Measurements from ENCODE around the gene RXRG. TPM values are rescaled to one million over a fixed set of nuclear protein-coding genes. Genes with fewer than 3 reads are reported as not detected.

Gene RXRG
- total RNA-seq, 2 donors from 2014 or later: 0.20 to 0.74 TPM

- Histone ChIP-seq H3K27ac (no peak overlapping the region), H3K9ac (ENCODE audit: low read depth in 2 of 2, low read length in 2 of 2) (no peak overlapping the region), H3K36me3 (no peaks in the 10 kb centered on the region), H3K27me3 (peaks cover 77% of the 10 kb centered on the region), H3K9me3 (no peaks in the 10 kb centered on the region), H3K4me3 (no peak overlapping the region), H3K4me1 (peaks cover 12% of the 10 kb centered on the region)
- DNase-seq: no peak
- TF ChIP-seq CTCF (IDR thresholded peaks at IDR 0.05): no peak
- intact Hi-C loops (cut with DNase I): no loop called here
Measured at GRCh38 chr1:165354739-165355138, 90.2 kb downstream of the RXRG start.

- no peaks in the 10 kb centered on the region for H3K36me3 ChIP-seq
- no peaks in the 10 kb centered on the region for H3K9me3 ChIP-seq
- intact Hi-C loops (cut with DNase I): no loop called here
- peaks cover 79% of the 10 kb centered on the region for H3K27me3 ChIP-seq
- no peak for DNase-seq
- H3K9ac ChIP-seq (ENCODE audit: low read depth in 2 of 2, low read length in 2 of 2): no peak overlapping the region
- no peak overlapping the region for H3K4me3 ChIP-seq
- H3K4me1 ChIP-seq: peaks cover 12% of the 10 kb centered on the region
- TF ChIP-seq CTCF (IDR thresholded peaks at IDR 0.05): no peak
- no peak overlapping the region for H3K27ac ChIP-seq
Measured at GRCh38 chr1:165353731-165354671, 90.9 kb downstream of the RXRG start.

GRCh38 chr1:165352442-165353293, 92.3 kb downstream of the RXRG start:
- Histone ChIP-seq H3K9me3 (no peaks in the 10 kb centered on the region), H3K4me1 (peaks cover 12% of the 10 kb centered on the region), H3K4me3 (peak overlapping the region; percentile 4), H3K36me3 (no peaks in the 10 kb centered on the region), H3K9ac (ENCODE audit: low read depth in 2 of 2, low read length in 2 of 2) (peak overlapping the region; percentile 1 to 28), H3K27ac (no peak overlapping the region), H3K27me3 (peaks cover 86% of the 10 kb centered on the region)
- intact Hi-C loops (cut with DNase I): no loop called here
- DNase-seq: peak; percentile 77
- TF ChIP-seq CTCF (IDR thresholded peaks at IDR 0.05): no peak

- DNase-seq: no peak
- peak overlapping the region; percentile 4 for H3K4me3 ChIP-seq
- H3K9ac ChIP-seq (ENCODE audit: low read depth in 2 of 2, low read length in 2 of 2): peak overlapping the region; percentile 1 to 28
- no peaks in the 10 kb centered on the region for H3K9me3 ChIP-seq
- H3K4me1 ChIP-seq: peaks cover 12% of the 10 kb centered on the region
- intact Hi-C loops (cut with DNase I): no loop called here
- no peaks in the 10 kb centered on the region for H3K36me3 ChIP-seq
- peaks cover 81% of the 10 kb centered on the region for H3K27me3 ChIP-seq
- no peak overlapping the region for H3K27ac ChIP-seq
- TF ChIP-seq CTCF (IDR thresholded peaks at IDR 0.05): no peak
Measured at GRCh38 chr1:165351863-165352441, 93.0 kb downstream of the RXRG start.

Other genes with a start within 250 kb of the RXRG start
- gene LMX1A, start 88.4 kb downstream of the RXRG start, total RNA-seq: under 1 TPM; 0.22 to 0.64 TPM
- not detected for gene LRRC52, start 98.9 kb upstream of the RXRG start, total RNA-seq
- 100 to 1,000 TPM; 338 to 410 TPM for gene MGST3, start 186.1 kb upstream of the RXRG start, total RNA-seq